GM13977 (cell line): ENCODE results near the gene KAZN.

Source experiments
- DNase-seq: peaks from one replicate; pipeline ENCODE4 v3.0.0; 2012; ENCODE audit warnings: low spot score
- in situ Hi-C: fragments of 300-500 bp; cut with MboI; formaldehyde crosslinking; loops from one replicate; pipeline ENCODE4 v1.12.0; 2022; ENCODE audit warnings: low sequenced_read_pairs, low pct_unique_long_range_greater_than_20kb, mixed read lengths, inconsistent platforms; ENCODE audit not compliant: unreplicated experiment
- TF ChIP-seq, protein P1 (sequence below): IDR thresholded peaks from 2 replicates; pipeline ENCODE4 v1.5.1; 2012; ENCODE audit warnings: mild to moderate bottlenecking, control low read depth; ENCODE audit not compliant: insufficient read depth; ENCODE audit errors: extremely low read depth, missing control alignments

Gene KAZN

DNA sequence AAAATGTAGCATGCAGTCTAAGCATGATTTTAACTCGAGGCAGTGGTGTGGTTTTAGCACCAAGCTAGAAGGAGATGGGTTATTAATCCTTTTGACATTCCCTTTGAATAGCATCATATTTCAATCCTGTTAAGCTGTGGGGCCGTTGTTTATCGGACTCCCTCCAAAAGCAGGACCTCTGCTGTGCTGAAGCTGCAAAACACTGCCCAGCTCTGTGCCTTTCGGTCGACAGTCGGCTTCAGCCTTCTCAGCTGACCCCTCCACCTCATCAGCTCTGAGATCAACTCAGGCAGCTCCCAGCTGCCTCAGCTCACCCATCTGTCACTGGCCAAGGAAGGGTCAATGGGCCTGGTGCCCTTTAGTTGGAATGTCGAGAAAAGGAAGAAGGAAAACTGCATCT, 95.5 kb downstream of the KAZN start:
- in situ Hi-C loops, result no loop called here
- TF ChIP-seq, protein P1, sequence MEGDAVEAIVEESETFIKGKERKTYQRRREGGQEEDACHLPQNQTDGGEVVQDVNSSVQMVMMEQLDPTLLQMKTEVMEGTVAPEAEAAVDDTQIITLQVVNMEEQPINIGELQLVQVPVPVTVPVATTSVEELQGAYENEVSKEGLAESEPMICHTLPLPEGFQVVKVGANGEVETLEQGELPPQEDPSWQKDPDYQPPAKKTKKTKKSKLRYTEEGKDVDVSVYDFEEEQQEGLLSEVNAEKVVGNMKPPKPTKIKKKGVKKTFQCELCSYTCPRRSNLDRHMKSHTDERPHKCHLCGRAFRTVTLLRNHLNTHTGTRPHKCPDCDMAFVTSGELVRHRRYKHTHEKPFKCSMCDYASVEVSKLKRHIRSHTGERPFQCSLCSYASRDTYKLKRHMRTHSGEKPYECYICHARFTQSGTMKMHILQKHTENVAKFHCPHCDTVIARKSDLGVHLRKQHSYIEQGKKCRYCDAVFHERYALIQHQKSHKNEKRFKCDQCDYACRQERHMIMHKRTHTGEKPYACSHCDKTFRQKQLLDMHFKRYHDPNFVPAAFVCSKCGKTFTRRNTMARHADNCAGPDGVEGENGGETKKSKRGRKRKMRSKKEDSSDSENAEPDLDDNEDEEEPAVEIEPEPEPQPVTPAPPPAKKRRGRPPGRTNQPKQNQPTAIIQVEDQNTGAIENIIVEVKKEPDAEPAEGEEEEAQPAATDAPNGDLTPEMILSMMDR, result no peak
- DNase-seq, result no peak

DNA sequence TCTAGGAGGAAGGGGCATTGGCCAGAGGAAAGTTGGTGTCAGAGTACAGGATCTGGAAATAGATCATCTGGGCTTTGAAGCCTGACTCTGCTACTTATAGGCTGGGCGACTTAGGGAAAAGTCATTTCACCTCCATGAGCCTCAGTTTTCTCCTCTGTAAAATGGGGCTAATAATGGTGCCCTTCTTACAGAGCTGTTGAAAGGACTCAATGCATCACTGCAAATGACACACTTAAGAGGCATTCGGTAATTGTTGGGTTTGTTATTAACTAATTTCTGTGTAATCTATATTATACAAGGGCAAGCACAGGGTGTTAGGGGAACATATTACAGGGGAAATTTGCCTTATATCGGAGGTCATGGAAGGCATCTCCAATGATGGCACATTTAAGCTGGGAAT, 96.1 kb downstream of the KAZN start:
- no peak for DNase-seq
- TF ChIP-seq, protein P1, result no peak
- in situ Hi-C loops, result no loop called here

DNA sequence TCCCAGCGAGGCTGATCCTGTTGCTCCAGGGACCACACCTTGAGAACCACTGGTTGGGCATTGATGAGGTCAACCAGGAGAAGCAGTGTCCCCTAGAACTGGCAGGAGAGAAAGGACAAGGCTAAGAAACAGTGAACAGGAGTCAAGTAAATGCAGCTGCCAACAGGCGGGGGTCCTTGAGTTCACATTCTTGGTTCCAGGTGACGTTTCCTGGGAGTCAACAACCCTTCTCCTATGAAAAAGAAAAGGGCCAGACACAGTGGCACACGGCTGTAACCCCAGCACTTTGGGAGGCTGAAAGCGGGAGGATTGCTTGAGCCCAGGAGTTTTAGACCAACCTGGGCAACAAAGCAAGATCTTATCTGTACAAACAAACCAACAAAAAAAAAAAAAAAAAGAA, 98.3 kb downstream of the KAZN start:
- TF ChIP-seq, protein P1, result no peak
- in situ Hi-C loops, result no loop called here
- DNase-seq, result no peak

DNA sequence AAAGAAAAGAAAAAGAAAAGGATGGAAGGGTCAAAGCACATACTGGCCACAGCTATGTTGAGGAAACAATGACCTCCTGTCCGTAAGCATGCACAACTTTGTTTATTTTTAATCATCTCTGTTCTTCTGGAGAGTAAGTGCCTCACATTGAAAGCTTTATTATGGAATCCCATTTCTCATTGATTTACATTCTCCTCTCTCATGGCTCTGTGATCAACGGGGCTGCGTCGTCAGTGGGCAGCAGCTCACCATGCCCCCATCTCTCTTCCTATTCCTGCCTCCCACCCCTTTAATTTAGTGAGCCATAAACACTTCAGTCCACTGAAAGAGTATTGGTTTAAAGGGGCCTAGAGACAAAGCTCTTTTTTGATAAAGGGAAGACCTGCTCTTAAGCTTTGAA, 98.9 kb downstream of the KAZN start:
- DNase-seq, result no peak
- TF ChIP-seq, protein P1, result no peak
- in situ Hi-C loops, result no loop called here

DNA sequence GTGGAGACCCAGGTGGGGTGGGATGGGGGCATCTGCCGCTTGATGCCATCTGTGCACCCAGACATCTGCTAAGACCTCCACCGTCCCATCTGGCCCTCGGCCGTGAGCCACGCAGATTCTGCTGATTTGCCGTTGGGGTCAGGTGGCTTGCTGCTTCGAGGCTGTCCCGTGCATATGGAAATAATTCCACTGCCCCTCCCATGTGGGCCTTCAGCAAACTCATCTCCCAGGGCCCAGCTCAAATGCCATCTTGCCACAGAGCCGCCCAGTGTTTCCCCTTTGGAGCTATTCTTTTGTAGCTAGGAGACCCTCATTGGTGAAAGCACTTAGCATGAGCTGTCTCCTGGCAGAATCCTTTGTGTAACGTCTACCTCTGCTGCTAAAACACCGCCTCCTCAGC, 99.8 kb downstream of the KAZN start:
- TF ChIP-seq, protein P1, result no peak
- in situ Hi-C loops, result no loop called here
- no peak for DNase-seq

DNA sequence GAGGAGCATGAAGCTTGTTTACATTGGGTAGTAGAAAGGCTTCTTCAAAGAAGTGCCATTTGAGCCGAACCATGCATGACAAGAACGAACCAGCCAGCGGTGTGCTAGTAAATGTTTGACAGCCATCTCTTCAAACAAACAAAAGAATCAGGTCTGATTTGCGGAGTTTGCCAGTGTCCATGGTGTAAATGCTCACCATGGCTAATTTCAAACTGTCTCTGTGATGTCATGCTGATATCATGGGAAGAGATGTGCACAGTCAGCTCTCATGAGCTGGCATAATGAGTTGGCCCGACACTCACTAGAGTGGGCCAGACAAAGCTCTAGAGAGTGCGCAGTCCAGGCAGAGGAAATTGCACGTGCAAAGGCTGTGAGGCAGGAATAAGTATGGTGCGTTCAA, 101.1 kb downstream of the KAZN start:
- no peak for DNase-seq
- in situ Hi-C loops, result no loop called here
- TF ChIP-seq, protein P1, result no peak

DNA sequence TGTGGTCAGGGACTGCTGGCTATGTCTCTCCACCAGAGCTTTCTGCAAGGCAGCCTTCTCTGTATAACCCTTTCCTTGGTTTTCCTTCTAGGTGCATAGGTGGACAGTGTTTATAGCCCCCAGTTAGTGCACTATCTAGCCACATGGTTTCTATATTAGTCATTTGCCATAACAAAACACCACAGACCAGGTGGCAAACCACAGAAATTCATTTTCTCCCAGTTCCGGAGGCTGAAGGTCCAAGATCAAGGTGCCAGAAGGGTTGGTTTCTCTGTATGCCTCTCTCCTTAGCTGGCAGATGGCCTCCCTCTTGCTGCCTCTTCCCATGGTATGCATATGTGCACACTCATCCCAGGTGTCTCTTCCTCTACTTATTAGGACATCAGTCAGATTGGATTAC, 106.4 kb downstream of the KAZN start:
- DNase-seq, result no peak
- TF ChIP-seq, protein P1, result no peak
- in situ Hi-C loops, result no loop called here
